Activated CD8-positive, alpha-beta memory T cell treated with anti-CD3 and anti-CD28 coated beads, Interleukin-2, amount 50 U/mL, for 1 hour (primary cell): ENCODE results near the gene DGCR2.
"Not testable (repeated sequence)": the region's sequence is repeated elsewhere in the genome, so short reads cannot be mapped to it uniquely, and the experiment has no call there.

Source experiments
- DNase-seq: peaks from one replicate; pipeline ENCODE4 v3.0.0-alpha.2; 2020; ENCODE audit errors: extremely low read depth

The DGCR2 gene

GRCh38 chr22:19084126-19084525 is 38.1 kb downstream of the DGCR2 start:
- not testable (repeated sequence) for DNase-seq

GRCh38 chr22:19082793-19083192 is 39.4 kb downstream of the DGCR2 start:
- no peak for DNase-seq

- DNase-seq, result no peak
Measured at GRCh38 chr22:19082101-19082500, 40.1 kb downstream of the DGCR2 start.

- DNase-seq, result no peak
Measured at GRCh38 chr22:19081351-19081750, 40.9 kb downstream of the DGCR2 start.

- DNase-seq, result no peak
Measured at GRCh38 chr22:19080853-19081252, 41.4 kb downstream of the DGCR2 start.

GRCh38 chr22:19079691-19080090 is 42.5 kb downstream of the DGCR2 start:
- no peak for DNase-seq

GRCh38 chr22:19075404-19075803 is 46.8 kb downstream of the DGCR2 start:
- no peak for DNase-seq

- DNase-seq, result not testable (repeated sequence)
Measured at GRCh38 chr22:19072853-19073252, 49.4 kb downstream of the DGCR2 start.

- DNase-seq, result no peak
Measured at GRCh38 chr22:19070397-19071169, 51.6 kb downstream of the DGCR2 start.

- DNase-seq, result no peak
Measured at GRCh38 chr22:19069451-19069850, 52.8 kb downstream of the DGCR2 start.

- DNase-seq, result no peak
Measured at GRCh38 chr22:19068784-19069271, 53.4 kb downstream of the DGCR2 start.

- DNase-seq, result no peak
Measured at GRCh38 chr22:19067696-19068348, 54.4 kb downstream of the DGCR2 start.

GRCh38 chr22:19066531-19067271 is 55.5 kb downstream of the DGCR2 start:
- DNase-seq, result no peak

GRCh38 chr22:19065929-19066328 is 56.3 kb downstream of the DGCR2 start:
- no peak for DNase-seq

- DNase-seq, result no peak
Measured at GRCh38 chr22:19065298-19065859, 56.8 kb downstream of the DGCR2 start.

GRCh38 chr22:19064354-19065054 is 57.7 kb downstream of the DGCR2 start:
- DNase-seq, result no peak

- no peak for DNase-seq
Measured at GRCh38 chr22:19063581-19064353, 58.4 kb downstream of the DGCR2 start.

- no peak for DNase-seq
Measured at GRCh38 chr22:19062943-19063308, 59.3 kb downstream of the DGCR2 start.

GRCh38 chr22:19062139-19062942 is 59.9 kb downstream of the DGCR2 start:
- DNase-seq, result no peak
